ENCODE measurements around the gene FBLN2.

The FBLN2 gene

GRCh38 chr3:13608969-13609725 is 60.2 kb downstream of the FBLN2 start:
- DNase-seq: no peak

DNA sequence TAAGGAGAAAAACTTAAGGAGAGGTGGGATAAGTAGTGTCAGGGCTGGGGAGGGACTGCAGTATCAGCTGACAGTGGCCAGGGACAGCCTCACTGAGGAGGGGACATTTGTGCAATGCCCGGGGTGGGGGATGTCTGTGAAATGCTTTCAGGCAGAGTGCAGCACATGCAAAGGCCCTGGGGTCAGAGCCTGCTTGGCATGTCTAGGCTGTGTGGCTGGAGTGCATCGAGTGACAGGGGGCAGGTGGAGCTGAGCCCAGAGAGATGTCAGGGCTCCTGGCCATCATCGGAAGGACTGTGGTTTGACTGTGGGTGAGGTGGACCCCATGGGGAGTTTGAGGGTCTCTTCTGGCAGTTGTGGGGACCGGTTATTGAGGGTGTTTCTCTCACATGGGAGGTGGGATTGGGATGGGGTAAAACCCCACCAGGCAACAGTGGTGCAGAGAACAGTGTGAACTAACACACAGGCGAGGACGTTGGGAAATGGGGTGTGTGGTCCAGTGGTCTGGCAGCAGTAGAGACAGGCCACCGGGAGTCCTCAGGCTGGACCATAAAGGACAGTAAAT is 61.2 kb downstream of the FBLN2 start:
- no peak for DNase-seq

GRCh38 chr3:13611221-13611620 is 62.3 kb downstream of the FBLN2 start:
- no peak for DNase-seq

GRCh38 chr3:13612829-13613228 is 63.9 kb downstream of the FBLN2 start:
- no peak for DNase-seq

- no peak for DNase-seq
Measured at GRCh38 chr3:13613343-13614190, 64.6 kb downstream of the FBLN2 start.

- no peak for DNase-seq
Measured at GRCh38 chr3:13614607-13615006, 65.7 kb downstream of the FBLN2 start.

GRCh38 chr3:13615019-13615528 is 66.1 kb downstream of the FBLN2 start:
- DNase-seq: no peak

- DNase-seq: no peak
Measured at GRCh38 chr3:13616359-13616758, 67.4 kb downstream of the FBLN2 start.

- no peak for DNase-seq
Measured at GRCh38 chr3:13617097-13617738, 68.3 kb downstream of the FBLN2 start.

DNA sequence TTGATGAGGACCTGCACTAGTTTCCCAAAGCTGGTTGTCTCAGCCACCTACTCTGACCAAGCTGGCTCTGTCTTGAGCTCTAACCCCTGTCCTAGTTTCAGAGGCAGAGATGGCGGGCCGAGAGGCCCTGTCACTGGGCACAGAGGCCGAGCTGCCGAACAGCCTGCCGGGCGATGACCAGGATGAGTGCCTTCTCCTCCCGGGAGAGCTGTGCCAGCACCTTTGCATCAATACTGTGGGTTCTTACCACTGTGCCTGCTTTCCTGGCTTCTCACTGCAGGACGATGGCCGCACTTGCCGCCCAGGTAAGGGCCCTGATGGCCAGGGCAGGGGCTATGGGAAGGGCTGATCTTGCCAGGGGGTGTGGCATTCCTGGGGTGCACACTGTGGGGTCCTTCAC is 69.1 kb downstream of the FBLN2 start:
- DNase-seq: no peak

- DNase-seq: no peak
Measured at GRCh38 chr3:13618836-13619235, 69.9 kb downstream of the FBLN2 start.

GRCh38 chr3:13619661-13620230 is 70.8 kb downstream of the FBLN2 start:
- DNase-seq: no peak

GRCh38 chr3:13620281-13620680 is 71.4 kb downstream of the FBLN2 start:
- no peak for DNase-seq

- DNase-seq: no peak
Measured at GRCh38 chr3:13620776-13621365, 71.9 kb downstream of the FBLN2 start.

GRCh38 chr3:13621381-13622221 is 72.7 kb downstream of the FBLN2 start:
- DNase-seq: no peak

DNA sequence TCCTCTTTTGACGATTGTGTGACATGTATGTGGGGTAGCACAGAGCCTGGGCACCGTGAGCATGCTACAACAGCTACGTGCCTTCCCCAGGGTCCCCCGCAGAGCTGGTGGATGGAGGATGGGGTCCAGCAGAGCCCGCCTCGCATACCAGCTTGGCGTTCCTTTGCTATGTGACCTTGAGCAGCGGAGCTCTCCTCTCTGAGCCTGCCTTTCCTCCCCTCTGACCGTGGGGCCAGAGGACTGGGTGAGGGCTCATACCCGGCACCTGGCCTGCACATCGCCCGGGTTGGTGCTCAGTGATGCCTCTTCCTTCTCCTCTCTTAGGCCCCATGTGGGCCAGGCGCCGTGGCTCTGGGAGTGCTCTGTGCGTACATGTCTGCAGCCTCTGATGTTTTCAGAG is 73.4 kb downstream of the FBLN2 start:
- DNase-seq: no peak

DNA sequence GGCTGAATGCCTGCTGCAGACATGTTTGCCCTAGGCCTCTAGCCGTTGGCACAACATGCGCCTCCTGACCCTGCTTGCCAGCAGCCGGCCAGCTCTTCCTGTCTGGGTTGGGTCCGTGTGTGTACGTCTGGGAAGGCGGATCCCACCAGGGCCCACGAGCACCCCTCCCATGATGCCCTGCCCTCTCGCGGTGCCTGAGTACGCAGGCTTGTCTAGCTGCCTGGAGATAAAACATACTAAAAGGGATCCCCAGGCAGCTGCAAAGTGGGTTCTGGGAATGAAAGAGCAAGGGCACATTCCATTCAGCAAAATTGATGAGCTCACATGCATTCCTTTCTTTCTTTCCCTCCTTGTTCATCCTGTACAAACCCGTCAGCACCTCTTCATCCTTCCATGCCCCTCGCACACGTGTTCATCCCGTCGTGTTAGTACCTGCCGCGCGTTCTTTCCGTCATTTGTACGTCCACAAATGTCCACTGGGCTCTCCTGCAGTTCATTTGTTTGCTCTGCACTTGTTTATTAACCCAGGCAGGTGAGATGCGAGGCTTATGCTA is 74.3 kb downstream of the FBLN2 start:
- DNase-seq: peak; percentile 12

DNA sequence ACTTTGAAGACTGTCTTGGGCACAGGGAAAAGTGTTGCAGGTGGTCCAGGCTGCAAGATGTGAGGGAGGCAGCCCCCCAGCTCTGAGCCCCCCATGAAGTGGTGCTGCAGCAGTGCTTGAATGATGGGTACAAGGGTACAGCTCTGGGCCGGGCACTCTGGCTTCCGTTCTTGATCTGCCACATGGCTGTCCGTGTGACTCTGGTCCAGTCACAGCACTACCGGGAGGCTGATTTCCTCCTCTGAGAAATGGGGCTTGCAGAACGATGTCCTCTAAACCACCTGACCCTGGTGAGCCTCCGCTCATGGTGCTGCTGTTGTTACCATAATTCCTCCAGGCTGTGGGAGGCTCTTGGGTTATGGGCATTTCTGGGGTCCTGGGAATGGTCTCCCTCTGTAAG is 75.1 kb downstream of the FBLN2 start:
- DNase-seq: no peak

- no peak for DNase-seq
Measured at GRCh38 chr3:13624671-13625125, 75.8 kb downstream of the FBLN2 start.

DNA sequence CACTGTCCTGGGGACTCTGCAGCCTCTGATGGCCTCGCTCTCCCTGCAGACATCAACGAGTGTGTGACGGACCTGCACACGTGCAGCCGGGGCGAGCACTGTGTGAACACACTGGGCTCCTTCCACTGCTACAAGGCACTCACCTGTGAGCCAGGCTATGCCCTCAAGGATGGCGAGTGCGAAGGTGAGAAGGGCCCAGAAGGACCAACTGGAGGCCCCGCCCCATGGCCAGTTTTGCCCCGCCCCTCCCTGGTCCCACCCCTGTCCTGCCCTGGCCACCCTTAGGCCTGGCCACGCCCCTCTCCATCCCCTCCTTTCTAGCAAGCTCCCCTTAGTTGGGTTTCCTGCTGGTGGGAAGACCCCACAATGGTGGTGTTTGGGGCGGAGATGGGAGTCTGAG is 77.5 kb downstream of the FBLN2 start:
- DNase-seq: no peak

DNA sequence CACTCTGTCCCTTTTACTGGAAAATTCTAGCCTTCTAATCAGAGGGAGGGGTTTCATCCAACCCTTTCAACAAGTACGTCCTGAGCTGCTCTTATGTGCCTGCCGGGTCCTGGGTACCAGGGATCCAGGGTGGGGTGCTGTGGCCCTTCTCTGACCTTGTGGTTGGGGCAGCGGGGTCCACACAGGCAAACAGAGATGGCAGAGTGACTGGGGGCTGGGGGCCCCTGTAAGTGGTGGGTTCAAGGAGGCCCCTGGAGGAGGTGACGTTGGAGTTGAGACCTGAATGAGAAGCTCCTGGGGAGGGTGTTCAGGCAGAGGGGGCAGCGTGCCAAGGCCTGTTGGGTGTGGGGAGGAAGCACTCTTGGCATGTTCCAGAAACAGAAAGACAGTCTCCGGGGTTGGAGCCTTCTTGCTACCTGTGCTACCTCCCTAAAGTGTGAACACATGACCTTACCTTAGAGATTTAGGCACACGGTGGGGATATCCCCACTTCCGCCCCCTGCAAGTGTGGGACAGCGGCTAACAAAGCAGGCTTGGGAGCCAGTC is 78.1 kb downstream of the FBLN2 start:
- DNase-seq: no peak
